Measurements from ENCODE around the gene SLC66A2.

DNA sequence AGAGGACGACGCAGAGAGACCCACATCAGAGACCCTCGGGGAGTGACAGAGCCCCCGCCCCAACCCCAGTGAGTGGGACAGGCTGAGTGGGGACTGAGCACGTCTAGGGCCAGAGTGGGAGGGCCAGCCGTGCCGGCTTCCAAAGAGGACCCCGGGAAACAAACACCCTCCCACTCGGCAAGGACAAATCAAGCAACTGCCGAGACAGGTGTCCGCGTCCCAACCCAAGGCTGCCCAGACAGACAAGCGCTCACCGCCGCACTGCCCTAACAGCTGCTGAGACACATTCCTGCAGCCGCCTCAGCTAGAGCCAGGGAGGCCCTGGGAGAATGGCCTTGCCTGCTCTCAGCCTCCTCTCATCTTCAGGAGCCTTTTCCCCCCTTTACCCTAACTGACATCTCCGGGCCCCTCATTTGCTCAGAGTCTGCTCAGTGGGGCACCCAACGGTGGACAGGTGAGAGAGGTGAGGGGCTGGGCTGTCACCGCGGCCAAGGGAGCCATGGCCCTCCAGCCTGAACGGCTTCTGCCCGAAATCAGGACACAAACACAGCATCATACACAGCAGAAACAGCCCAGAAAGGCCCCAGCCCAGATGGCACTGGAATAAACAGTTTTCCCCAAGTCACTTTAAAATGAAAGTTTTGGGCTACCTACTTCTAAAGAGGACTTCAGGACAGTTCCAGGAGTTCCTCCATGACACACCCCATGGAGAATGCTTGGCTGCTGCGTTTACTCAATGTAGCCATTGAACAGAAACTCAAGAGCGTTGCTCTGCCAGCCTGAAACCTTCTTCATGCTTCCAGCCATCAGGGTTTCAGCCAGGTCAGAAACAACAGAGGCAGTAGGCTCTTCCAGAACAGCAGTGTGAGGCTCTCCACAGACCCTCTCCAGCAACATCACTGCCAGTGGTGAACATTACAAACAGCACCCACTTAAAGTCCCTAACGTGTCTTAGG is 23.6 kb downstream of the SLC66A2 start:
- TF ChIP-seq, protein P1, sequence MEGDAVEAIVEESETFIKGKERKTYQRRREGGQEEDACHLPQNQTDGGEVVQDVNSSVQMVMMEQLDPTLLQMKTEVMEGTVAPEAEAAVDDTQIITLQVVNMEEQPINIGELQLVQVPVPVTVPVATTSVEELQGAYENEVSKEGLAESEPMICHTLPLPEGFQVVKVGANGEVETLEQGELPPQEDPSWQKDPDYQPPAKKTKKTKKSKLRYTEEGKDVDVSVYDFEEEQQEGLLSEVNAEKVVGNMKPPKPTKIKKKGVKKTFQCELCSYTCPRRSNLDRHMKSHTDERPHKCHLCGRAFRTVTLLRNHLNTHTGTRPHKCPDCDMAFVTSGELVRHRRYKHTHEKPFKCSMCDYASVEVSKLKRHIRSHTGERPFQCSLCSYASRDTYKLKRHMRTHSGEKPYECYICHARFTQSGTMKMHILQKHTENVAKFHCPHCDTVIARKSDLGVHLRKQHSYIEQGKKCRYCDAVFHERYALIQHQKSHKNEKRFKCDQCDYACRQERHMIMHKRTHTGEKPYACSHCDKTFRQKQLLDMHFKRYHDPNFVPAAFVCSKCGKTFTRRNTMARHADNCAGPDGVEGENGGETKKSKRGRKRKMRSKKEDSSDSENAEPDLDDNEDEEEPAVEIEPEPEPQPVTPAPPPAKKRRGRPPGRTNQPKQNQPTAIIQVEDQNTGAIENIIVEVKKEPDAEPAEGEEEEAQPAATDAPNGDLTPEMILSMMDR (IDR thresholded peaks at IDR 0.05), result no peak
- no peak for TF ChIP-seq POLR2A (IDR thresholded peaks at IDR 0.05)

Data from lower leg skin (tissue), 3 donors.